NCI-H2227 (cell line): ENCODE results near the gene TNK1.

Experiments
- DNase-seq: peaks from one replicate; lab custom pipeline; 2025; ENCODE audit not compliant: unreplicated experiment; lab: John Stamatoyannopoulos, UW

TNK1 gene

GRCh38 chr17:7389924-7390910 lies 9.3 kb downstream of the TNK1 start:
- no peak for DNase-seq

- DNase-seq: no peak
These were observed 10.4 kb downstream of the TNK1 start for GRCh38 chr17:7391307-7391706.

GRCh38 chr17:7392696-7393612 lies 12.1 kb downstream of the TNK1 start:
- no peak for DNase-seq

- peak; percentile 68 for DNase-seq
These were observed 12.9 kb downstream of the TNK1 start for GRCh38 chr17:7393613-7394451.

- DNase-seq: peak; percentile 84
These were observed 13.7 kb downstream of the TNK1 start, which contains the start of gene PLSCR3 for GRCh38 chr17:7394452-7395191. TSS of gene PLSCR3 (minus strand) at chr17:7394525. CDS start at chr17:7394110, 415 bp downstream.

GRCh38 chr17:7396147-7396546 lies 15.3 kb downstream of the TNK1 start:
- DNase-seq: no peak

GRCh38 chr17:7398612-7399011 lies 17.7 kb downstream of the TNK1 start:
- DNase-seq: no peak

GRCh38 chr17:7403043-7403726 lies 22.3 kb downstream of the TNK1 start:
- no peak for DNase-seq

GRCh38 chr17:7403727-7403976 lies 22.8 kb downstream of the TNK1 start:
- peak; percentile 70 for DNase-seq

- peak; percentile 97 for DNase-seq
These were observed 23.3 kb downstream of the TNK1 start, which contains the start of gene TMEM256 for GRCh38 chr17:7403977-7404736. TSS of gene TMEM256 (minus strand) at chr17:7404097. CDS start at chr17:7404084, 13 bp downstream.

GRCh38 chr17:7404737-7405349 lies 24.0 kb downstream of the TNK1 start:
- DNase-seq: peak; percentile 62

GRCh38 chr17:7405350-7406234 lies 24.7 kb downstream of the TNK1 start:
- peak; percentile 35 for DNase-seq

GRCh38 chr17:7406235-7406825 lies 25.4 kb downstream of the TNK1 start:
- no peak for DNase-seq

- DNase-seq: no peak
These were observed 26.2 kb downstream of the TNK1 start for GRCh38 chr17:7407082-7407481.

GRCh38 chr17:7407485-7408251 lies 26.8 kb downstream of the TNK1 start, which contains the start of gene NLGN2:
TSS of gene NLGN2 (plus strand) at chr17:7407845. CDS start at chr17:7408256, 411 bp downstream.
- no peak for DNase-seq

GRCh38 chr17:7408252-7408727 lies 27.4 kb downstream of the TNK1 start:
- no peak for DNase-seq
